ENCODE data around the gene ERI3.

ERI3 gene

DNA sequence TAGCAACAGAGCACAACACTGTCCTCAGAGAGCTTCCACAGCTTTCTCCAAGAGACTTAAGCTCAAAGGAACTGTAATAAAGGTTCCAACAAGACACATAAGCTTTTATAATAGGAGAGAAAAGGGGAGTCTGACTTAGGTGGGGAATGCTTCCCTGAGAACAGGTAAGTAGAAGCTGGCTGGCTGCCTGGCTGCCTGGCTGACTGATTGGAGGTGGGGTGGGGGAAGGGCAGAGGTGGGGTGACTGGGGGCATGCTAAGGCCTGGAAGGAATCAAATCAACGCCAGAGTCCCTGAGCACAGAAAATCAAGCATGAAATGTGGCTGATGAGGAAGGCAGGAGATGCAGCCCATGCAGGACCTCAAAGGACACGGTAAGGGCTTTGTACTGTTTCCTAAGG lies 96.0 kb downstream of the ERI3 start:
- no peak overlapping the region for H3K4me3 ChIP-seq (ENCODE audit: low read depth, low read length, poor library complexity, severe bottlenecking)
- no peak overlapping the region for H3K27ac ChIP-seq (ENCODE audit: low read depth, low read length, poor library complexity, severe bottlenecking)
- no peaks in the 10 kb centered on the region for H3K4me1 ChIP-seq (ENCODE audit: insufficient read depth, low read length, severe bottlenecking)
- no peaks in the 10 kb centered on the region for H4K20me1 ChIP-seq (ENCODE audit: insufficient read depth, low read length)
- no peak overlapping the region for H2AFZ ChIP-seq (ENCODE audit: low read length)
- no peak overlapping the region for H3K9ac ChIP-seq (ENCODE audit: low read length)
- H3K36me3 ChIP-seq (ENCODE audit: insufficient read depth, low read length): peaks cover 8% of the 10 kb centered on the region
- H3K9me2 ChIP-seq (ENCODE audit: low read depth, low read length): no peaks in the 10 kb centered on the region
- H3F3A ChIP-seq (ENCODE audit: insufficient read depth, low read length): no peaks in the 10 kb centered on the region
- no peaks in the 10 kb centered on the region for H3K79me2 ChIP-seq (ENCODE audit: insufficient read depth, low read length)
- no peaks in the 10 kb centered on the region for H3K9me3 ChIP-seq (ENCODE audit: low read length)
- H3K27me3 ChIP-seq (ENCODE audit: insufficient read depth, low read length): no peaks in the 10 kb centered on the region
- TF ChIP-seq EZH2 (IDR thresholded peaks at IDR 0.05; ENCODE audit: borderline replicate concordance, low read length): no peak
- TF ChIP-seq, protein P1, sequence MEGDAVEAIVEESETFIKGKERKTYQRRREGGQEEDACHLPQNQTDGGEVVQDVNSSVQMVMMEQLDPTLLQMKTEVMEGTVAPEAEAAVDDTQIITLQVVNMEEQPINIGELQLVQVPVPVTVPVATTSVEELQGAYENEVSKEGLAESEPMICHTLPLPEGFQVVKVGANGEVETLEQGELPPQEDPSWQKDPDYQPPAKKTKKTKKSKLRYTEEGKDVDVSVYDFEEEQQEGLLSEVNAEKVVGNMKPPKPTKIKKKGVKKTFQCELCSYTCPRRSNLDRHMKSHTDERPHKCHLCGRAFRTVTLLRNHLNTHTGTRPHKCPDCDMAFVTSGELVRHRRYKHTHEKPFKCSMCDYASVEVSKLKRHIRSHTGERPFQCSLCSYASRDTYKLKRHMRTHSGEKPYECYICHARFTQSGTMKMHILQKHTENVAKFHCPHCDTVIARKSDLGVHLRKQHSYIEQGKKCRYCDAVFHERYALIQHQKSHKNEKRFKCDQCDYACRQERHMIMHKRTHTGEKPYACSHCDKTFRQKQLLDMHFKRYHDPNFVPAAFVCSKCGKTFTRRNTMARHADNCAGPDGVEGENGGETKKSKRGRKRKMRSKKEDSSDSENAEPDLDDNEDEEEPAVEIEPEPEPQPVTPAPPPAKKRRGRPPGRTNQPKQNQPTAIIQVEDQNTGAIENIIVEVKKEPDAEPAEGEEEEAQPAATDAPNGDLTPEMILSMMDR (IDR thresholded peaks at IDR 0.05; ENCODE audit: low read length): no peak
- no peak overlapping the region for H3K4me2 ChIP-seq (ENCODE audit: low read length)

DNA sequence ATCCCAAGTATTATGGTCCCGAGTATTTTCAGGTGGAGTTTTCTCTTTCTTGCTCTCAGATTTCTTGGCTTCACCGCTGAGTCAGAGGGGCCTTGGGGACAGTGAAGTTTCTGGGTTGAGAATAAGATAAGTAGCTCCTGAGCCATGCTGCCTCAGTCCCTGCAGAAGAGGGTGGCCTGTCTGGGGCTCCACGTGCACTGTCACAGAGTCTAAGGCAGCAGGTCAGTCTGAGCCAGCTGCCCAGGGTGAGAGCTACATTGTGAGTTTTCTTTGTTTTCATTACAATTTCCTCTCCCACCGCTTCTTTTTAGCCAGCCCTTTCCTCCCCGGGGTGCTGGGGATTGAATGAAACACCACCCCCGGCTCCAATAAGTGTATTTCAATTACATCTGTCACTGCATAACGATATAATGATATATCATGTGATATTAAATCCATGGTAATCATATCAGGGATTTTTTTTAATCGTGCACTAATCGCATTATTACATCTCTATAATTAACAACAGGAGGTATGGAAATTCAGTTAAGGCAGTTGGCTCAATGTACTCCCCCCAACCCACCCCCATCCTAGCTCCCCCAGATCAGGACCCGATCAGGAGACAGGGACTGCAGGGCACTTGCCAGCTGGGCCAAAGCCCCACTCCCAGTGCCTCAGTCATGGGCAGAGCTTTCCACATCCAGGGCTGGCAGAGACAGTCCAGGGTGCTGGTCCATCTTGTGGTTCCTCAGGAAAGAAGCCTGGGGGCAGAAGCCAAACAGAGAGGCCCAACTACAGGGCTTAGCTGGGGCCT lies 98.1 kb downstream of the ERI3 start:
- TF ChIP-seq EZH2 (IDR thresholded peaks at IDR 0.05; ENCODE audit: borderline replicate concordance, low read length): no peak
- TF ChIP-seq, protein P1 (IDR thresholded peaks at IDR 0.05; ENCODE audit: low read length): no peak
- H3K4me3 ChIP-seq (ENCODE audit: low read depth, low read length, poor library complexity, severe bottlenecking): no peak overlapping the region
- H3K36me3 ChIP-seq (ENCODE audit: insufficient read depth, low read length): peaks cover 8% of the 10 kb centered on the region

DNA sequence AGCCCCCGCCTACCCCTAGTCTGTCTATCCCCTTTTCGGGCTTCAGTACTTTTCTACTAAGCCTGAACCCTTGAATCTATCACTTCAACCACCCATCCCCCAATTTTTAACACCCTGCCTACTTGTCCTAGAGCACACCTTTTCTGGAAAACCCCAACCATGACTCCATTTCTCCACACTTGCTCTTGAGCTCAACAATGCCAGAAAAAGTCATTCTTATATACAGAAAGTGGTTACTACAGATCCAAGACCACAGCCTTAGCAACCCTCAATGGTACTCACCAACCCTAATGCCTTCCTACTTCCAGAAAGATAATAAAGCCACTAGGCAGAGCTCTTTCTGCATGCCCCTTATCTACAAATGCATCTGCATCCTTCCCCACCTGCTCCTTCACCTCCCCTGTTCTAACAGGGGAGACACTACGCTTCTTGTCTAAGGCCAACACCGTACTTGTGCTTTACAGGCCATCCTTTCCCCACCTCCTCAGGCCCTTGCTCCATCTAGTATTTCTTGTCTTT lies 100.6 kb downstream of the ERI3 start:
- Histone ChIP-seq H3K79me2 (ENCODE audit: insufficient read depth, low read length) (no peaks in the 10 kb centered on the region), H3K36me3 (ENCODE audit: insufficient read depth, low read length) (peaks cover 8% of the 10 kb centered on the region), H3K9me2 (ENCODE audit: low read depth, low read length) (no peaks in the 10 kb centered on the region), H2AFZ (ENCODE audit: low read length) (no peak overlapping the region), H3K27me3 (ENCODE audit: insufficient read depth, low read length) (no peaks in the 10 kb centered on the region), H4K20me1 (ENCODE audit: insufficient read depth, low read length) (no peaks in the 10 kb centered on the region), H3K4me3 (ENCODE audit: low read depth, low read length, poor library complexity, severe bottlenecking) (no peak overlapping the region), H3K4me2 (ENCODE audit: low read length) (no peak overlapping the region), H3K9me3 (ENCODE audit: low read length) (no peaks in the 10 kb centered on the region), H3K9ac (ENCODE audit: low read length) (no peak overlapping the region), H3K27ac (ENCODE audit: low read depth, low read length, poor library complexity, severe bottlenecking) (no peak overlapping the region), H3F3A (ENCODE audit: insufficient read depth, low read length) (no peaks in the 10 kb centered on the region), H3K4me1 (ENCODE audit: insufficient read depth, low read length, severe bottlenecking) (no peaks in the 10 kb centered on the region)
- TF ChIP-seq, protein P1 (IDR thresholded peaks at IDR 0.05; ENCODE audit: low read length): no peak
- no peak for TF ChIP-seq EZH2 (IDR thresholded peaks at IDR 0.05; ENCODE audit: borderline replicate concordance, low read length)

More for the DNA sequence above, 98.1 kb downstream of the ERI3 start:
- H4K20me1 ChIP-seq (ENCODE audit: insufficient read depth, low read length): no peaks in the 10 kb centered on the region
- no peak overlapping the region for H2AFZ ChIP-seq (ENCODE audit: low read length)
- H3F3A ChIP-seq (ENCODE audit: insufficient read depth, low read length): no peaks in the 10 kb centered on the region
- no peaks in the 10 kb centered on the region for H3K79me2 ChIP-seq (ENCODE audit: insufficient read depth, low read length)
- H3K27ac ChIP-seq (ENCODE audit: low read depth, low read length, poor library complexity, severe bottlenecking): no peak overlapping the region
- no peaks in the 10 kb centered on the region for H3K4me1 ChIP-seq (ENCODE audit: insufficient read depth, low read length, severe bottlenecking)
- H3K4me2 ChIP-seq (ENCODE audit: low read length): no peak overlapping the region
- H3K27me3 ChIP-seq (ENCODE audit: insufficient read depth, low read length): no peaks in the 10 kb centered on the region
- H3K9ac ChIP-seq (ENCODE audit: low read length): no peak overlapping the region
- H3K9me2 ChIP-seq (ENCODE audit: low read depth, low read length): no peaks in the 10 kb centered on the region
- no peaks in the 10 kb centered on the region for H3K9me3 ChIP-seq (ENCODE audit: low read length)
